RPMI7951 (cell line): ENCODE measurements around the gene ZNF354C. TPM values are rescaled to one million over a fixed set of nuclear protein-coding genes. Genes with fewer than 3 reads are reported as not detected.

Source experiments
- DNase-seq: peaks from one replicate; pipeline ENCODE4 v3.0.0-alpha.2; 2012; ENCODE audit warnings: low read depth
- total RNA-seq: library from RNA; depleted of rRNA; stranded (reverse); fragments of >200 nt; shearing (Covaris generic); gene quantifications from 2 replicates; pipeline ENCODE4 v1.2.3, GENCODE V29; 2014; rRNA removed

The ZNF354C gene
- total RNA-seq, 1 experiment from 2014 or later = 2.5 TPM

GRCh38 chr5:179127136-179128040 is 67.2 kb downstream of the ZNF354C start:
- DNase-seq = no peak

DNA sequence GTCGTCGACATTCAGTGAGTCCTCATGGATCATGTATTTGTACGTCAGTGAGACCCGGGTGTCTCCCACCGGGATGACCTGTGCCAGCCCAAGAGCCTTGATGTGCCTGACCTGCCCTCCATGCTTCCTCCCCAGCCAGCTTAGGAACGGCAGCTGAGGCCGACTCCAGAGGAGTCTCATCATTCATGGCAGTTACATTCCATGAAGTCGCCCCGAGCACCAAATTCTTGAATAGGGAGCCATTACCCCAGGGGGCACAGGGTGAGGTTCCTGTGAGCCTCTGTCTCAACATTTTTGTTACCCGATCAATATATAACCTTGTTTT is 67.8 kb downstream of the ZNF354C start:
- no peak for DNase-seq

- no peak for DNase-seq
Measured at GRCh38 chr5:179128976-179129375, 68.8 kb downstream of the ZNF354C start.

DNA sequence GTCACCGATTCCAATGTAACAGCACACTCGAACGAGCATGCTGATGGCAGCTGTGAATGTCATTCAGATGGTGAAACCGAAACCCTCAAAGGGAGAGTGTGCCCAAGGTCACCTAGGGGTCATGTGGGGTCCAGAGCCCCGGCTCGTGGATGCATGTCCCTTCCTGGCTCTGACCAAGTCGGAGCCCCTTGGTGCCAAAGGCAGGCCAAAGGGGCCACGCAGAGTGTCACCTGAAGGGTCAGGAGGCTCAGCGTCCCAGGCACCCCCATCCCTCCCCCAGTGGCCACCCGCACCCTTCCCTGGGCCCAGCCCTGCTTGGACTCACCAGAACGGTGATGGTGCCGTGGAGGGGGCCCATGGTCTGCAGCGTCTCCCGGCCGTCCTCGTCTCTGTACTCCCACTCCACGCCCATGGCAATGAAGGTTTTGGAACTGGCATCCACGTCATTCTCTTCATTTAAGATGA is 69.5 kb downstream of the ZNF354C start:
- DNase-seq = no peak

DNA sequence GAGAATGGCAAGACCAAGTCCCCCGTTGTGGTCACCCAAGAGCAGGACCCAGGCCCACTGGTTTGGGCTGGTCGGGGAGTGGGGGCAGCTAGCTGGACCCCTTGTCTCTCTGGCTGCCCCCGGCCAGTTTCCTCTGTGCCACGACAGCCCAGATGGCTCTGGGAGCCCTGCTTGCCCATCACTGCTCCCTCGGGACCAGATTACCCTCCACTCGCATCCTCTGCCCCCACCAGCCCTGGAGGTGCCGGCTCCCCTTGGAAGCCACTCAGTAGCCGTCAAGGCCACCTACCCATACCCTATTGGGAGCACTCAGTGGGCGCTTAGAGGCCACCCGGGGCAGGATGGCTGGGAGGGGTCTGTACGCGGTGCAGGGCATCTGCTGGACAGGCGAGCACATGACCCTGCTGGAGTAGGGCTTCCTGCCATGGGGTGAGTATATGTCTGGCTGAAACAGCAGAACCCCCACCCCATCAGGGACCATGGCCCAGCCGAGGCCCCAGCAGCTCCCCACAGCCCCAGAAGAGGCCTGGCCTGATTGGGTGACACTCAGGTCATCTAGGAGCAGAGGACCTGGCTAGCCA is 70.0 kb downstream of the ZNF354C start:
- no peak for DNase-seq

DNA sequence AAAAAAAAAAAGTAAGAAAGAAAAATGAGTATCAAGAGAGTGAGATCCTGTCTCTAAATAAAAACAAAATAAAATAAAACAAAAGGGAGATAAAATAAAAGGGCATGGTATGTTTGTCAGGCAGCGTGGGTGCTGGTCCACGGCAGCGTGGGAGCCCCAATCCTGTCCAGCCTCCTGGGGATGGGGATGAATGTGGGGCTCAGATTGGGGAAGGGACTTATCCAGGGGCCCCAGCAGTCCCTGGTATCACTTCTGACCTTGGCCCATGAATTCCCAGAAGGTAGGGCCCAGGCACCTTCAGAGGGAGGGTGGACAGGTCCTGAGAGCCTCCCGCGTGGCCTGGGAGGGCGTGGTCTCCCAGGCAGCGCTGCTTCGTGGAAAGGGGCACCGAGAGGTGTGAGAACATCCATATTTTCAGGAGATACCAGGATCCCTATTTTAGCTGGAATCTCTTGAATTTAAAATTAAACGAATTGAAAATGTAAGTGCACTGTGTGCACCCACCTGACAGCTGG is 71.2 kb downstream of the ZNF354C start:
- no peak for DNase-seq

DNA sequence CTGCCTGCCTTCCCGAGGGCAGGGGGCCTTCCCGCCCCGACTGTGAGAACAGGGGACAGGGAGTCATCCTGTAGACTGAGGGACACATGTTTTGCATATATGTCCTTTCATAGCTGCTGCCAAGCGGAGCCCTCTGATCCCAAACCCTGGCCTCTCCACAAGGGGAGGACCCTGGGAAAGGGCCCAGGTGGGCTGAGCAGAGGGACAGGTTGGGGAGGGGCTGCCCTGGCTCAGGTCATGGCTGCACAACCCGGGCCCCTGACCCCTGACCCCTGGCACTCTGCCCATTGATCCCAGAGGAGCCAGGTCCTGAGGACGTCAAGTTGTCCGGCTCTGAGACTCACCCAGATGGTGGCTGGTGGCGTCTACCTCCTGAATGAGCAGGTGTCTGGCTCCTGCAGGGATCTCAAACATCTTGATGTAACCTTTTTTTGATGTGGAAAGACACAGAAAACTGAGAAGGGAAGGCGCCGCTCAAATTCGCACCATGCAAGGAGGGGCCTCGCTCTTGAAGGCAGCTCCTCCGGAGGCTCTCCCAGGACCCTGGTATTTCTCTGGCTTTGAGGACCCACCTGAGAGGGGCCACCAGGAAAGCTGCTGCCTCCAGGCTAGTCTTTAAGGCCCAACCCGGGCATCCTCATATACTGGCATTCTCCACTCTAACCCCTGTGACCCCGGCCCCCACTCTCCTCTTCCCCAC is 71.9 kb downstream of the ZNF354C start:
- DNase-seq = no peak

DNA sequence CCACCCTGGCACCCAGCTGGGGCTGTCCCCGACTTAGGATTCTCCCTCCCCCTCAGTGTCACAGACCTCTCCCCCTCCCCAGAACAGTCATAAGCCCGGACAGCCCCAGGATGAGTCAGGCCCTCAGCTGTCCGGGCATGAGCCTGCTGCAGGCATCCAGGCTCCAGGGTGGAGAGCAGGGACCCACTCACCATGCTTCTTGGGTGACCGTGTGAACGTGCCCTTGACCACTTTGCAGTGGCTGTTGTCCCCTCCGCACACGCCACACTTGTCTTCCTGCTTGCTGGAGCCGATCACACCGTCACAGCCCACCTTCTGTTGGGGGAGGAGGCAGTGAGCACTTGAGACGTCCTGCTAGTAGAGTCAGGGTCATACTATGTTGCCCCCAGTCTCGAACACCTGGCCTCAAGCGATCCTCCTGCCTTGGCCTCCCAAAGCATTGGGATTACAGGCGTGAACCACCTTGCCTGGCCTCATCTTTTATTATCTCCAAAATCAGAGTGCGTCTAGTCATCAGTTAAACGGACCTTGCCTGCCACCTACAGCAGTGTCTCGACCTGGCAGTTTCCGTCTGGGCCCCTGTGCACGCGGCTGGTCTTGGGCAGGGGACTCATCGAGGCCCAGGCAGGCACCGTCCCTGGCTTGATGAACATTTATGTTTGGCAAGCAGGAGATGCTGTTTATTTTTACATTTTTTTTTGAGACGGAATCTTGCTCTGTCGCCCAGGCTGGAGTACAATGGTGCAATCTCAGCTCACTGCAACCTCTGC is 72.6 kb downstream of the ZNF354C start:
- DNase-seq = no peak

Other genes with a start within 250 kb of the ZNF354C start
- gene ZNF354B, start 200.4 kb upstream of the ZNF354C start, total RNA-seq = 2.6 and 6.1 TPM in 2 replicates
- gene ZFP2, start 164.5 kb upstream of the ZNF354C start, total RNA-seq = not detected in 2 replicates
- gene ZNF454, start 119.2 kb upstream of the ZNF354C start, total RNA-seq = not detected in 2 replicates
- not detected in 2 replicates for gene GRM6, start 65.1 kb upstream of the ZNF354C start, total RNA-seq
- gene ZNF879, start 36.6 kb upstream of the ZNF354C start, total RNA-seq = 2.4 and 2.5 TPM in 2 replicates